Measurements from ENCODE around the gene CBX8.
A peak's percentile ranks its signal among the peaks of the same experiment; 100 is the strongest.

CBX8 gene

DNA sequence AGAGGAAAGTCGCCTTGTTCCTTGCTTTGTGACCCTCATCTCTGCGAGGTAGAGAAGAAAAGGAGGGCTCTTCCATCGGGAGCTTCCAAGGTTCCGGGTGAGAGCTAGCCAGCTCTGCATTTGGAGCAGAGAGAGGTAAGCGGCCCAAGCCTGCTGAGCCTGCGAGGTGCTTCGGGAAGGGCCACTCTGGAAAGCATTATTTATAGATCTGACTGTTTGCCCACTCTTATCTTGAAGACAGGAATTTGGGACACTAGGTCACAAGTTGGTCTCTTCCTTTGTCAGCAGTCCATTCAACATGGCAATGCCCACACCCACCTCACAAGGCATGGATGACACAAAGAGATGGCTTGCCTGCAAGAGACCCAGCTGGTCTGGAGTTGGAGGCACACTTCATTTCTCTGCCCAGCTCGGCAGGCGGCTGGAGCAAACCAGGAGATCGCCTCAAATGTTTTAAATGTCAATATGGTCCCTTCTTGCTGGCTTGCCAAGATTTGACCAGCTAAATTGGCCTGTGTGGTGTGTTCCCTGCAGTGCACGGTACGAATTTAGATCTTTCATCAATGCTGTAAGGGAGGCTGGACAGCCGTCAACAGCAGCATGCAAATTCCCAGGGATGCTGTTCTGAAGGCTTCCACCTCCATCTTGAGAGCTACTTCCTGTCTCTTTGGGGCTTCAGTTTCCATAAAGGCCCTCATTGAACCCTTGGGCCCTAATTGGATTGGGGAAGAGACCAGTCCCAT lies 22.8 kb upstream of the CBX8 start:
- DNase-seq (ENCODE audit: low read depth in 2 of 2), result no peak

DNA sequence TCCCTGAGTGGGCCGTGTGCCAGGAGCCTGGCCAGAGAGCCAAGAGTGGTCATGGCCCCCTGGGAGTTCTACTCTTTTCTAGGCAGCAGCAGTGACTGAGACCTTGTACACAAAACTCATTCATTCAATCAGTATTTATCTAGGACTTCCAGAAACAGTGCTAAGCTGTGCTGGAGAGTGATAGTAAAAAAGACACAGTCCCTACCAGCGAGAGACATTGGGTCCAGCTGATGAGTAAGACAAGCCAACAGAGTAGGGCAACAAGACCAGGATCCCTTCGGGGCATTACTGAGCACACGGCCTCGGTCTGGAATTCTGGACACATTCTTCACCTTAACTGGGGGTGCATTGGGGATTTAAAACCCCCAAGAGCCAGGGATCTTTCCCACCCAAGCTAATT lies 22.2 kb upstream of the CBX8 start:
- DNase-seq (ENCODE audit: low read depth in 2 of 2), result no peak

GRCh38 chr17:79818026-79818758 lies 21.3 kb upstream of the CBX8 start:
- no peak for DNase-seq (ENCODE audit: low read depth in 2 of 2)

DNA sequence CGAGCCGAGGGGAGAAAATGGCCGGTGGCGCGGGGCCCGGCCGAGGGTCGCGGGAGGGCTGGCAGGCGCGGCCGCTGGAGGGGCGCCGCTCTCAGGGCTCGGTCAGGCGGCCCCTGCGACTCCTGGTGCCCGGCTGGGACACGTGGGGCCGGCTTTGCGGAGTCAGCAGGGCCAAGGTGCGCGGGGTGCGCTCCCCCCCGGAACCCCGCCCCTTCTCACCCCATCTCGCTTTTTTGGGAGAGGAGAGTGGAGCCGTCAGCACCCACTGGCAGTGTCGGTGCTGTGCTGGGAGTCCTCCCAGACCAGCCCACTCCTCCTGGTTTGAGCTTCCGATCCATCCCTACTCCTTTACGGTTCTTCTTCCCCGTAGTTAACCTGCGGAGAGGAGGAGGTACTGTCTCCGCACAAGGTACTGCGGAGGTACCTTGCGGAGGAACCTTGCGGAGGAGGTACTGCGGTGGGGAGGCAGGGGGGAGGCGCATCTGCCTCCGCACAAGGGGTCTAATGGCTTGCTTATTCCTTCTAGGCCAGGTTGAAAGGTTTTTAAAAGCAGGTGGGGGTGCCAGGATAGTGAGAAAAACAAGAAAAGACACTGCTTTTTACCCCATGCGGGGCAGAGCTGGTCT lies 19.1 kb upstream of the CBX8 start:
- DNase-seq (ENCODE audit: low read depth in 2 of 2), result no peak

GRCh38 chr17:79814974-79815835 lies 18.3 kb upstream of the CBX8 start:
- DNase-seq (ENCODE audit: low read depth in 2 of 2), result no peak

DNA sequence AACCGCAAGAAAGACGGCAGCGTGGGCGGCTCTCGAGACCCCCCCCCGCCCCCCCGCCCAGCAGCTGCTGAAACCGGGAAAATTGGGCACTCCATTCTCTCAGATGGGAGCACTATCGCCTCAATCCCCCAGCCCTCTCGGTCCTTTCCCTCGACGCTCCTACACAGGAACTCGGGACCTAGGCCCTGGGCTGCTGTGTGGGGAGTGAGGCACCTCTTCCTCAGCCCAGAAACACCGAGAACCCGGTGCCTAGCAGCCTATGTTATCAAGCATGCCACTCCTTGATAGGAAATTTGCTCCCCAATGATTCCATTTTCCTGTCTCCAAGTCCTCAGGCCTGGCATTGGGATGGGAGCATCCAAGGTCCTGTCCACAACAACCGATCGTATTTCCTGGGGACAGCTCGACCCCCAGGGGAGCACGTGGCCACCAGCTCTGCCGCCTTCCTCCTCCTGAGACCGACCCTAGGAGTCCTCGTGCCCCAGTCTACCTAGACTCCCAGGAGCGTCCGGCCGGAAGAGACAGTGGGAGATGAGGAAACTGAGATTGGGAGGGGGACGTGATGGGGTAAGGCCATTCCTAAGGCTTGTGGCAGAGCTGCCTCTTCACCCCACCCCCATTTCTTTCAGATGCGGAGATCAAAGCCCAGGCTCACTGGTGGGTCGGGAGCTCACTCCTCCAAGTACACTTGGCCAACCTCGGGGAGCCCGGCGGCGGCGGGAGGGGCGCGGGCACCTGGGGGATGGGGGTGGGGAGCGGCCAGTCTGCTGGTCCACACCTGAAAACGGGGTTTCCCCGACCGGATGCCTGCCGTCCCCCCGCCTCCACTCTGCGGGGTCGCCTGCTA lies 17.5 kb upstream of the CBX8 start:
- DNase-seq (ENCODE audit: low read depth in 2 of 2), result no peak

DNA sequence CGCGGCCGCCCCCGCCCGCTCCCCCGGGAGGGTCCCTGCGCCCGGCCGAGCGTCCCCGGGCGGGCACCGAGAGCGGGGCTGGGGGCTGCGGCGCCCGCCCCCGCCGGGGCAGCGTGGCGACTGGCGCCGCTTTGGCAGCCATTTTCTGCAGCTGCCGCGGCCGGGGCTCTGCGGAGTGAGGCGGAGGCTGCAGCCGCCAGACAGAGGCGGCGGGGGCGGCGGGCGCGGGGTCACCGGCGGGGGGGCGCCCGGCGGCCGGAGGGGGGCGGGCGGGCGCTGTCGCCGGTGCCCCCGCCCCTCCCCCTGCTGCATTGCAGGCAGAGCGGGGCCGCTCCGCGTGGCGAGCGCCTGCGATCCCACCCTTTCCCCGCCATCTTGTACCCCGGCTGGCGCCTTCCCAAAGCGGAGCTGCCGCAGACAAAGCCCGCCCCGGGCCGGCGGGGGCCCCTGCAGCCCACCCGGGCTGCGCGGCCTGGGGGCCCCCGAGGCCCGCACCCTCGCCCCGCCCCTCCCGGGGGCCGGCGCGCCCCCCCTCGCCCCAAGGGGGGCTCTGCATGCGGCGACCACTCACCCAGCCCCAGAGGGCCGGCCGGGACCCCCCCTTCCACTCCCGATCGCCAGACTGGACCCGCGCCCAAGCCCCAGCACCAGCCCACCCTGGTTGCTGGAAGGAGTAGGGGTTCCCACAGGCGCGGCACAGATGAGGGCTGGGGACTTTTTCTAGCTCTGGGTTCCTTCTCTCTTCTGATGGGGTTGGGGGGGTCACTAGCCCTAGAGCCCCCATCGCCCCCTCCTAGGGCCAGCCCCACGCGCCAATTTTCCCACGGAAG lies 16.6 kb upstream of the CBX8 start:
- DNase-seq (ENCODE audit: low read depth in 2 of 2), result no peak

- DNase-seq (ENCODE audit: low read depth in 2 of 2), result no peak
Measured at GRCh38 chr17:79812353-79813258, 15.7 kb upstream of the CBX8 start.

- no peak for DNase-seq (ENCODE audit: low read depth in 2 of 2)
Measured at GRCh38 chr17:79811868-79812352, 15.0 kb upstream of the CBX8 start.

DNA sequence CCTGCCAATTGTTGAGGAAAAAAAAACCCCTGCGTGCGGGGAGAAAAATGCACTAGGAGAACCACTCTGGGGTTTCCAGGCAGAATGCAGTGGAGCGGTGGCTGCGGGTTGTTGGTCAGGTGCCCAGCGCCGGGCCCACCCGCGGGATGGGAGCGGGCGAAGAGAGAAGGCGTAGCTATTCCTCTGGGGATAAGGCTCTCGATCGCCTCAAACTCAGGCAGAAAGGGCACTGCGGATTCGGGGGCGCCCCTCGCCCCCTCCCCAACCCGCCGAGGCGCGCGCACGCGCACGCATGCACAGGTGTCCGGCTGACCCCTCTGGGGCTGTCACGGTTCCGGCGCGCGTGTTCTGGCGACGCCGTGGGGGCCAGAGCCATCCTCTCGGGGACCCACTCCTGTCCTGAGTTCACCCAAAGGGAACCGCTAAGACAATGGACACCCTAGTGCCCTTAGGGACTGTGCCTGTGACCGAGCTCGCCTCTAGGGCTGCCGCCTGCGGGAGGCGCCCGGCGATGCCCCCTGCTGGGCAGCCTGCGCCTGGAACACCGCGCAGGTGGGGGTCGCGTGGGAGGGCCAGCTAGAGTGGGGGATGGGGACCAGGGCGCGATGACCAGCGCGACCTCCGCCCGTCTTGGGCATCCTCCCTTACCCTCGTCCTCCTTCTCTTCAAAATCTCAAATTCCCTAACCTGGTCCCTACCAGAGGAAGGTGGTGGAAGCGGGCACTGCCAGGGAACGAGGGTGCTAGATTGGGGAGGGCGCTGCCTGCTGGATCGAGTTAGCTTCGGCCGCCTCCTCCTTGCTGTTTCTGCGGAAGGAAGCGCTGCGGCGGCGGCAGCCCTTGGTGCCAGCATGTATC lies 14.4 kb upstream of the CBX8 start:
- DNase-seq (ENCODE audit: low read depth in 2 of 2), result no peak

DNA sequence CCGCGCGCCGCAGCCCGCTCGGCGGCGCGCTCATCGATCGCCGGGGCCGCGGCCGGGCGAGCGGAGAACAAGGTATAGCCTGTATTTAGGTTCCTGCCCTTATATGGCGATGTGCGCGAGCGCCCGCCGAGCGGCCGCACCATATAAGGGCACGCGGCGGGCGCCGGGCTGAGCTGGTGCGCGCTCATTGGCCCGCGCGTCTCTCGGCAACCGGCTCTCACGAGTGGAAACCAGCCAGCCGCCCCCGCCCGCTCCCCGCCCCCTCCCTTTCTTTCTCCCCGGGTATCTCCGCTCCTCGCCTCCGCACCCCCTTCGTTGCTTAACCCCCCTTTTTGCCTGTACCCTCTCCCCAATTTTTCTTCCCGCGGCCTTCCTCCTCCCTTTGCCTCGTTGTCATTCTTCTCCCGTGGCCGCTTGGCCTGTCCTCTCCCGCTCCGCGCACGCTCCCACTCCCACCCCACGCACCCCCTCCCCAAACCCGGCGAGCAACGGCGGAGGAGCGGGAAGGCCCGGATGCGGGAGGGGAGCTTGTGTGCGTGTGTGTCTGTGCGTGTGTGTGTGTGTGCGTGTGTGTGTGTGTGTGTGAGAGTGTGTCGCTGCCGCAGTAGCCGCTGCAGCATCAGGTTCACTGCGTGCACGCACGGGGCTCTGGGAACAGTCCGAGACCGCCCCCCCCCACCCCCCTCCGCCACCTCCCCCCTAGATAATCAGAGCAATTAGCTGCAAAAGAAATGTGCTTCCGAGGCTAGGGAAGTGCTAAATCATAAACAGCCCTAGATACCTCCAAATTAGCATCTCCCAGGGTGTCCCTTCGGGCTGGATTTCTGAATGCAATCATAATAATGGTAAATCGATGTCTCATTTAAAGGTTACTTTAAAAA lies 13.5 kb upstream of the CBX8 start:
- peak; percentile 38 to 68 for DNase-seq (ENCODE audit: low read depth in 2 of 2)

DNA sequence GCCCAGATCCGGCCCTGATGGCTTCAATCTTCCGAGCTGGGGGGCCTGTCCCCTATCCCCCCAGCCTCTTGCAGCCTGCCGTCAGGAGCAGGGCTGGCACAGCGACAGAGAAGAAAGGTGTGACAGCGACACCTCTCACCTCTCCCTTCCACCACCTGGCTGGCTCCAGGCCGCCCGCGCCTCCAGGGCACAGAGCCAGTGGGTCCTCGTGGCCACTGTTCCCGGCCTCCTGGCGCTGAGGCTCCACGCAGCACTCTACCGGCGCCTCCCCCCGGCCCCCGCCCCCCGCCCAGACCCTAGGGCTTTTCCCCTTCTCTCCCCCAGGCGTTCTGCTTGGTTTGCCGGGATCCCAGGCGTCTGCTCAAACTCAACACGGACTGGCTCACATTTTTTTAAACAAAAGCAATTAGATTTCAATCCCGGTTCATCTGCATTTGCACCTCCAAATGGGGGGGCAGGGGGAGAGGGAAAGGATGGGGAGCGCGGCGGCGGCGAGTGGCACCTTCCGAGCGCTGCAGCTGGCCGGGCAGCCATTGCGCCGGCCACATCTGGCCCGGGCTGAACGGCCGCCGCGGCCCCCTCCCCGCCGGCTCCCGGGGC lies 12.8 kb upstream of the CBX8 start:
- no peak for DNase-seq (ENCODE audit: low read depth in 2 of 2)

DNA sequence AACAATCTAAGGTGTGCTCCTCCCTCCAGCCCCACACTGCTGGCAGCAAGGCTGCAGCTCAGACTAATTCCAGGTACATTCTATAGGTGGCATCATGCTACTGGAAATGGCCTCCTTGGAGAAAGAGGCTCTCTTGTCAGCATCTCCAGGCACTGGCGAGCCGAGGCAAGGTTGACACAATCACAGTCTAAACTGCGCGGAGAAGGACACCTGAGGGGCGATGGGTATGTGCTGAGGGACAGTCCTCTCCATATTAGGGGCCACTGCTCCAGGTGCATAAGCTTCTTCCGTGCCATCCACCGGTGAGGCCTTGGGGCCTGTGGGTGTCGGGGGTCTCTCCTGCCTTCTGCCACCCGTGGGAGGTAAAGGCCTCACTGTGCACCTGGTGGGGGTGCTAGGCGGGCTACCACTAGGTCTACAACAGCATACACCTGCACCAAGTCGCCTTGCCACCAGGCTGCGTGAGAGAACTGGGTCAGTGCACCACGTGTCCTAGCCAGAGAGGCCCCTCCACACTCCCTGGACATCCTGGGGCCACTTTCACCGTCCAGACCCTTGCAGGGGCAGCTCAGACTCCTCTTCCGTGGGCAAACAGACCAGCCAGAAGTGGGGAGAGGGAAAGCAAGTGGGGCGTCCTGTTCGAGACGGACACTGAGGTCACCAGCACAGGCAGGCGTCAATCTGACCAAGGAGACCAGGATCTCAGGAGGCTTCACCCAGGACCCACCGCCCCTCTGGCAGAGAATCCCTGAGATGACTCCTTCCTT lies 12.1 kb upstream of the CBX8 start:
- no peak for DNase-seq (ENCODE audit: low read depth in 2 of 2)

DNA sequence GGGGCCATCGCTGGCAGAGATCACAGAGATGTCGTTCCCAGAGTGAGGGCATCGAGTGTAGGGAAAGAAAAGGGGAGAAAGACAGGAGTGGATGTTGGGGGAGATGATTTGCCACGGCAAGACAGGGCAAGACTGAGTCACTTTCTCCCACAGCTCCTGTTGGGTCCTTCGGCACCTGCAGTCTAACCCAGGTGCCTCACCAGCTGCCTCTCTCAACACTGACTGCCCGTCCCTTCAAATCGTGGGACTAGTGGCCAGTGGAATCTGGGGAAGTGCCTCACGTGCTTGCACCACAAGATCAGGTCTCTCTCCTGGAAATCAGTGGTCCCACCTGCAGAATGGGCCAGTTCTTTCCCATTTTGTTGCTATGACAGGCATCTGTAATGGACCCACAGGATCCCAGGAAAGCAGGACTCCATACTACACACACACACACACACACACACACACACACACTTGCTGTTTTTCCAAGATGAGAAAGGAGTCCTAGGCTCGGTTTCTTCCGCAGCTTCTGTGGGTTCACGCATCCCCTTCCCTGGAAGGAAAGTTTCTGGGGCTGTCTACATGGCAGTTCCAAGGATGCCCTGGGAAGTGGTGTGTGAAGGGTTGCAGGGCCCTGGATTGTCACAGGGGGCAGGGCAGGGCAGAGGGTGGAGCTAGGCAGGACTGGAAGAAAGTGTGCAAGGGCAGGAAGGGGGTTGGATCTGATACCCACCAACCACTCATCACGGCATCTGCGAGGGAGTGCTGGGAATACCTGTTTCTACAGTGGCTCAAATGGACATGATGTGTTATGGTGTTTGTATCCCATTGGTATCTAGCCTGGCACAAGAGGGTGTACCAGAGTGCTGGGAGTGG lies 10.2 kb upstream of the CBX8 start:
- DNase-seq (ENCODE audit: low read depth in 2 of 2), result no peak

DNA sequence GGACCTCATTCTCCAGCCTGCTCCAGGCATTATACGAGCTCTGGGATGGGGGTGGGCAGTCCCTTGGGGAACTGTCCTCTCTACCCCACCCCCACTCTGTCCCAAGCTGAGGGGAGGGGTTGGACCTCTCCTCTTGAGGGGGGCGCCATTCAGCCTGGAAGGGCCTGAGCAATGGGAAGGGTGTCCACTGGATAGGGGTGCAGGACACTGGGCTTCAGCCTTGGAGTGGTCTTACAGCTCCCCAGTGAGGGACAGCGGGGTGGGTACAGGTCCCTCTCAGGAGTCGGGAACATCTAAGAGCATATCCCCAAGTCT lies 9.5 kb upstream of the CBX8 start:
- no peak for DNase-seq (ENCODE audit: low read depth in 2 of 2)
